CD4-positive, alpha-beta T cell treated with Interleukin-6 at 100 ng/mL for 8 hours (primary cell): Measurements from ENCODE around the gene ZNF641.
"Not testable (repeated sequence)": the region's sequence is repeated elsewhere in the genome, so short reads cannot be mapped to it uniquely, and the experiment has no call there.

Experiments used
- DNase-seq: peaks from one replicate; pipeline ENCODE4 v3.0.0-alpha.2; 2020; ENCODE audit warnings: mixed read lengths, low spot score

The ZNF641 gene

DNA sequence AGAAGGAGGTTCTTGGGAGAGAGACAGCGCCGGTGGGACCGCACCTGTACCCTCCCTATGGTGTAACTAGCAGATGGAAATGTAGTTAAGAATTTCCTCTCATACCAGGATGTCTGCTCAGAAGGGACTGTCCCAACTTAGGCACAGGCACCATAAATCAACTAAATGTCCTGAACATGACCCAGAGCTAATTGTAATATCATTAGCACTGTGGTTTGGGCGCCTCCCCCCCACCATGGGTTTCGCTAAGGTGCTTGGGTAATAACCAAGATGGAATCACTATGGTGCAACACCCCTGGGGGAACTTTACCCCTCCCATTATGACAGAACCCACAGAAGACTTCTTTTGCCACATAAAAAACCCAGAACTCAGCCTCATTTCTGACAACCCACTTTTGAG lies 15.9 kb downstream of the ZNF641 start:
- no peak for DNase-seq

DNA sequence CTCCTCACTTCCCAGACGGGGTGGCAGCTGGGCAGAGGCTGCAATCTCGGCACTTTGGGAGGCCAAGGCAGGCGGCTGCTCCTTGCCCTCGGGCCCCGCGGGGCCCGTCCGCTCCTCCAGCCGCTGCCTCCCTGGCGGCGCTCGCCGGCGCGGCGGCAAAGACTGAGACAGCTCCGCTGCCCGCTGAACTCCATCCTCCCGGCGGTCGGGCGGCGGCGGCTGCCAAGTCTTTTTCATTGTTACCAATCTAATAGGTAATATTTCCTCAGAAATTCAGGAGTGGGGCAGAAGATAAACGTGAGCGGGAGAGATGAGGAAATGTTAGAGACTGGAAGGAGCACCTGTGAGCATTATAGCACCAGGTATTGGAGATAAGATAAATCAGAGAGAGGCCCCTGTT lies 17.0 kb downstream of the ZNF641 start:
- DNase-seq = not testable (repeated sequence)

GRCh38 chr12:48331399-48331798 lies 19.3 kb downstream of the ZNF641 start:
- no peak for DNase-seq

DNA sequence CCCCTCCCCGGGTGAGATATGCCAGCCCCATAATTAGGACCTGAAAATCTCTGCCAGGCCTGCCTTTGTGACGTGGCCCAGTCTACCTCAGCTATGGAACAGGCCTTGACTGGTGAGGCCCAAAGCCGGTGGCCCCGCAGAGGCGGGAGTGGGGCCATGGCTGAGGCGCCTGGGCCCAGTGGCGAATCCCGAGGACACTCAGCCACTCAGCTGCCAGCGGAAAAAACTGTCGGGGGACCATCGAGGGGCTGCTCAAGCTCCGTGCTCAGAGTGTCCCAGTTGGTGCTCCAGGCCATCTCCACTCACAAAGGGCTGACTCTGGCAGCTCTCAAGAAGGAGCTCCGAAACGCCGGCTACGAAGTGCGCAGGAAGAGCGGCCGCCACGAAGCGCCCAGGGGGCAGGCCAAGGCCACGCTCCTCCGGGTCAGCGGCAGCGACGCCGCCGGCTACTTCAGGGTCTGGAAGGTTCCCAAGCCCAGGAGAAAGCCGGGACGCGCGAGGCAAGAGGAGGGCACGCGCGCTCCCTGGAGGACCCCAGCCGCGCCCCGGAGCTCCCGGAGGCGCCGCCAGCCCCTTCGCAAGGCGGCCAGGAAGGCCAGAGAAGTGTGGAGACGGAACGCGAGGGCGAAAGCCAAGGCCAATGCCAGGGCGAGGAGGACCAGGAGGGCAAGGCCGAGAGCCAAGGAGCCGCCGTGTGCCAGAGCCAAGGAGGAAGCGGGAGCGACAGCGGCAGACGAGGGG lies 21.4 kb downstream of the ZNF641 start:
- no peak for DNase-seq

DNA sequence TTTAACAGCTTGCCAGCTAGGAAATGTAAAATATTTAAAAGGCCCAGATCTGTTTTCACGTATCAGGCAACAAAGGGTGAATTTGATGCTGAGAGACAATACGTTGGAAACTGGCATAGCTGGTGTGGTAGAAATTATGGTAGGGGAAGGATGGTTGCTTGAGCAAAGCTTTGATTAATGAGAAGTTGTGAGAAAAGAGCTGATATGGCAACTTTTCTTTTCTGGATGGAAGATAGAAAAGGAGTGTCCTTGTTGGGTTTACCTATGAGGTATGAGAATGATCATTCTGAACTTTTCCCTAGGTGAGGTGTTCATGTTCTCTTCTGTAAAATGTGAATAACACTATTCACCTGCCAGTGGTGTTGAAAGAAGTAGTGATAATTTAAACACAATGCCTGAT lies 34.2 kb downstream of the ZNF641 start:
- no peak for DNase-seq

GRCh38 chr12:48311313-48311712 lies 39.4 kb downstream of the ZNF641 start:
- DNase-seq = no peak

- no peak for DNase-seq
Measured at GRCh38 chr12:48307269-48307668, 43.5 kb downstream of the ZNF641 start.

DNA sequence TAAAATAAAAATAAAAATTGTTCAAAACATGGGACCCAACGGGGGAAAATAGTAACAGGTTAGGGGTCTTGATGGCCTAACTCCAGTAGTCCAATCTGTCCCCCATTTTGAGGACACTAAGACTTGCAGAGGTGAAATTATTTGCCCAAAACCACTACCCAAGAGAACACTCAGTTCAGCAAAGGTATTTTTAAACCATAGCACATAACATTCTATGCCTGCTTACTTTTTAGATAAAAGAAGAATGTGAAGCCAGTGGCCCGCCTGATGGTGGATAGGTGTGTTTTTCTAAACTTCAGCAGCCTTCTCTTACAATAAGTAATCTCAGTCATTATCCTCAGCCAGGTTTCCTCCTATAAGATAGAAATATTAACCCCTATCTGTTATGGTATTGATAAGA lies 45.5 kb downstream of the ZNF641 start:
- no peak for DNase-seq

DNA sequence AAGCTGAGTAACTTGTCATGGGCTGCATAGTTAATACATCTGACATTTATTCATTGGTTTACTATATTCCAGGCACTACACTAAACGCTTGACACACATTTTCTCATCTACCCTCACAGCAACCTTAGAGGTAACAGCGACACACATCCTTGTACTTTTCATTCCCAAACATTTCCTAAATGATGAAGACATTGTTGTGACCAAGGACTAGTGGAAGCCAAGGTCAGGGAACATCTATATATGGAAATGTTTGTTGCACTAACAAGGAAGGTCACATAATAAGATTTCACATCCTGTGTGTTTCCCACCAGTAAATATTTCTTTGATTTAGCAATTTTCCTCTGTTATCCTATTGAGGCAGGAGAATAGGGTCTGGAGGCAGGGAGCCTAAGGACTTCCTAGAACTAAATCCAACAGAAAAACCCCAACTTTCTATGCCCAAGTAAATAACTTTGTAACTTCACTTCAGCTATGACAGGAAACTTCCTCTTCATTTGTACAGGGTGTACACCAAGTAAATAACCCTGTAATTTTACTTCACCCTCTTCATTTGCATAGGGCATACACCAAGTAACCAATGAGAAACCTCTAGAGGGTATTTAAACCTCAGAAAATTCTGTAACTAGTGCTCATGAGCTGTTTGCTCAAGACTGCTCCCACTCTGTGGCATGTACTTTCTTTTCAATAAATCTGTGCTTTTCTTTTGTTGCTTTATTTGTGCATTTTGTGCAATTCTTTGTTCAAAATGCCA lies 48.4 kb downstream of the ZNF641 start:
- DNase-seq = no peak

- no peak for DNase-seq
Measured at GRCh38 chr12:48300774-48301173, 49.9 kb downstream of the ZNF641 start.

DNA sequence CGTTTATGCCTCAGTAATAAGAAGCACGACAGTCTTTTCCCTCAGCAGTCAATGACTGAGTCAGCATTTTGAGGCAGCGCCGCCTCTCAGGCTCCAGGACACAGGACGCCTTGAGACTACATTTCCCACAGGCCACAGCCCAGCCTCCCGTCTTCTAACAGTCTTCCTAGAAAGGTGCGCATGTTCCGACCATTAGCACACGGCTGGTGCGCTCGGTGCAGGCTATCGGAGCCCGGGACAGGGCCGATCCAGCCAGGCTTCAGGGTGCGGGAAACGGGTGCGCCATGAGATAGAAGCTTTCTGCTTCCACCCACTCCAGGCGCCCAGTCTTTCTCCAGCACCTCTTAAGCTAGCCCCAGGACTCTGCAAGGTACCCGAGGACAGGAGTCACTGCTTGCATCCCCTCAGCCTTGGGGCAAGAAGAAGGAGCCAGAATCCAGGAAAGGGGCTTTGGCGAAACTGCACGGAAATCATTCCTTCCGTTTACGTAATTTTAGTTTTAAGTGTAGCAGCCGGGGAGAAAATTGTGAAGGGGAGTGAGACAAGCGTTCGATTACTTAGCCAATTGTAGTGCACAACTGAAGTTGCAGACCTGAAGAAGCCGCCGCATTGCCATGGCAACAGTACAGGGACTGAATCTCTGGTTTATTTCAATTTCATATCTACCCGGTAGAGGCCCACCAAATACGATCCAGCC lies 54.0 kb downstream of the ZNF641 start:
- DNase-seq = peak; percentile 42

GRCh38 chr12:48292040-48292439 lies 58.7 kb downstream of the ZNF641 start:
- no peak for DNase-seq

DNA sequence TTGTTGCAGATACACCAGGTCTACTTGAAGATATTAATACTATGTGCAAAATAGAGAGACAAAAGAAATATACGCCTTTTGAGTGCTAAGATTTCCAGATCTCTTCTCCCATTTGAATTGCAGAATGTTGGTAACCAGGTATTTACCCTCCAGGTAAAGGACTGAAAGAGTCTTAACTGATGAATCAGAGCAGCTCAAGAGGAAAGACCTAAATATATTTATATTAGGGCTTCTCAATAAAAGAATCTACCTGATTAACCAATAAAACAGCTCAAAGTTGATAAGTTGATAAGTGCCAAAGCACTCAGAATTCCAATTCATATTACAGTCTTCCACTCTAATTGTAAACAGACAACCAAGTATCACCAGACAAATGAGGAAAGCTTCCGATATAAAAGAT lies 59.2 kb downstream of the ZNF641 start:
- no peak for DNase-seq

DNA sequence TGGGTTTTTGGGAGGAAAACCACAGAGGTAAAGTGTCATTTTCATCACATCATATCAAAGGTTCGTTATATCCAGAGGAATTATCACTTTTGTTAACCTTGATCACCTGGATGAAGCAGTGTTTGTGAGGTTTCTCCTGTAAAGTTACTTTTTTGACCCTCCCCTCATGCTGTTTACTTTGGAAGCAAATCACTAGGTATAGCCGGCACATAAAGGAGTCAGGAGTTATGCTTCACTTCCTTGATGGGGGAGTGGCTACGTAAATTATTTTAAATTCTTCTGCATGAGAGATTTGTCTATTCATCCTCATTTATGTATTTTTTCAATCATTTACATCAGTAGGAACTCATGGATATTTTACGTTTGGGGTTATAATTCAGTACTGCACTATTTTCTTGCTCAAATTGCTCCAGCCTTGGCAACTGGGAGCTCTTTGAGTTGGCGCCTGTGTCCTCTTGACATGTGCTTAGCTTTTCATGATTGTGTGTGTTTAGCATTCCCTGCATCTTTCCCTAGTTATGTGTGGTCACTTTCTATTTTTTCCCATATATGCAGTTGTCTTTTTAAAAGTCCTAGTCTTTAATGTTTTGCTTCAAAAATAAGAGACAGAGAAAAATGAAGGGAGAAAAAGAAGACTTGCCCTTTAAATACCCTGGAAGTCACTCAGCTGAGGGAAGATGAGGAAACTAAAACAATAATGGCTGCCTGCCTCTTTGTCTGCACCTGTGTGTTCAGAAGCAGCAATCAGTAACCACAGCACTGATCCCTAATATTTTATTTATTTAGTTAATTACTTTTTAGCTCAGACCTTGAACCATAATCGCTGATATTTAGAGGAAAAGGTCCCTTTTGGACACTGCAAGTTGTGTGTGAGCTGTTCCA lies 62.1 kb downstream of the ZNF641 start:
- no peak for DNase-seq
